IMR-90 (cell line): ENCODE measurements around the gene GOLGA5.
"Not testable (repeated sequence)": the region's sequence is repeated elsewhere in the genome, so short reads cannot be mapped to it uniquely, and the experiment has no call there.

ENCODE experiments used
- CHD1 ChIP-seq: IDR thresholded peaks from 2 replicates; pipeline ENCODE4 v1.6.1; 2012; ENCODE audit warnings: low read depth, low read length, improper control_type of control experiment
- CTCF ChIP-seq: conservative IDR thresholded peaks from 2 replicates; pipeline ENCODE4 v1.5.1; 2012; ENCODE audit warnings: mild to moderate bottlenecking, low read depth, low read length, improper control_type of control experiment
- ELK1 ChIP-seq: fragments of 150-350 bp; IDR thresholded peaks from 2 replicates; pipeline ENCODE4 v1.6.1; 2016; ENCODE audit warnings: low read depth, mild to moderate bottlenecking, low read length, moderate library complexity, borderline replicate concordance
- MAFK ChIP-seq: IDR thresholded peaks from 2 replicates; pipeline ENCODE4 v1.6.1; 2012; ENCODE audit warnings: low read depth, low read length, improper control_type of control experiment
- MAZ ChIP-seq: IDR thresholded peaks from 2 replicates; pipeline ENCODE4 v1.6.1; 2012; ENCODE audit warnings: low read depth, mild to moderate bottlenecking, low read length, improper control_type of control experiment, moderate library complexity, borderline replicate concordance
- MXI1 ChIP-seq: IDR thresholded peaks from 2 replicates; pipeline ENCODE4 v1.6.1; 2012; ENCODE audit warnings: low read depth, mild to moderate bottlenecking, low read length, moderate library complexity, borderline replicate concordance
- NFE2L2 ChIP-seq: fragments of 150-350 bp; IDR thresholded peaks from 2 replicates; pipeline ENCODE4 v1.6.1; 2016; ENCODE audit warnings: low read depth, mild to moderate bottlenecking, low read length
- POLR2A ChIP-seq: IDR thresholded peaks from 2 replicates; pipeline ENCODE4 v1.6.1; 2012; ENCODE audit warnings: mild to moderate bottlenecking, low read depth, low read length
- RAD21 ChIP-seq: IDR thresholded peaks from 2 replicates; pipeline ENCODE4 v1.6.1; 2012; ENCODE audit warnings: low read length, improper control_type of control experiment
- RCOR1 ChIP-seq: IDR thresholded peaks from 2 replicates; pipeline ENCODE4 v1.6.1; 2012; ENCODE audit warnings: mild to moderate bottlenecking, low read length, improper control_type of control experiment; ENCODE audit not compliant: insufficient replicate concordance
- RFX5 ChIP-seq: IDR thresholded peaks from 2 replicates; pipeline ENCODE4 v1.8.0; 2012; ENCODE audit warnings: low read depth, mild to moderate bottlenecking, low read length, moderate library complexity
- SMC3 ChIP-seq: fragments of 150-350 bp; IDR thresholded peaks from 2 replicates; pipeline ENCODE4 v1.6.1; 2016; ENCODE audit warnings: low read depth, mild to moderate bottlenecking, antibody characterized with exemption, low read length, moderate library complexity
- USF2 ChIP-seq: fragments of 150-350 bp; IDR thresholded peaks from 2 replicates; pipeline ENCODE4 v1.6.1; 2017; ENCODE audit warnings: mild to moderate bottlenecking, antibody characterized with exemption, low read length, low read depth

- TF ChIP-seq POLR2A, CTCF, CHD1, MXI1, RFX5, RAD21, ELK1, NFE2L2, MAZ, MAFK, USF2, SMC3, RCOR1: not testable (repeated sequence)
Observed at GRCh38 chr14:92820536-92820840, 26.4 kb downstream of the GOLGA5 start.
